Neuronal stem cell (in vitro differentiated cells): Measurements from ENCODE around the gene PRDM15.

Experiments
- DNase-seq: peaks from one replicate; pipeline ENCODE4 v3.0.0-alpha.2; 2013; ENCODE audit warnings: low spot score
- H2AFZ ChIP-seq: one replicate; pipeline ENCODE4 v1.6.1; 2013; ENCODE audit warnings: mild to moderate bottlenecking, low read length, inconsistent platforms
- H2AK5ac ChIP-seq: 2 replicates; pipeline ENCODE4 v1.6.1; 2013; ENCODE audit warnings: low read depth, mild to moderate bottlenecking, inconsistent platforms, low read length, moderate library complexity, mixed read lengths
- H2BK120ac ChIP-seq: 2 replicates; pipeline ENCODE4 v1.6.1; 2013; ENCODE audit warnings: low read depth, mild to moderate bottlenecking, inconsistent platforms, low read length, moderate library complexity, mixed read lengths
- H2BK12ac ChIP-seq: one replicate; pipeline ENCODE4 v1.6.1; 2013; ENCODE audit warnings: low read length, inconsistent platforms
- H2BK15ac ChIP-seq: 2 replicates; pipeline ENCODE4 v1.6.1; 2013; ENCODE audit warnings: mild to moderate bottlenecking, low read length, inconsistent platforms, mixed read lengths
- H2BK5ac ChIP-seq: one replicate; pipeline ENCODE4 v1.6.1; 2013; ENCODE audit warnings: inconsistent platforms, mild to moderate bottlenecking, low read length, moderate library complexity
- H3K14ac ChIP-seq: one replicate; pipeline ENCODE4 v1.6.1; 2013; ENCODE audit warnings: low read length, inconsistent platforms
- H3K18ac ChIP-seq: 2 replicates; pipeline ENCODE4 v1.6.1; 2013; ENCODE audit warnings: low read length, inconsistent platforms
- H3K23ac ChIP-seq: 2 replicates; pipeline ENCODE4 v1.6.1; 2013; ENCODE audit warnings: low read depth, mild to moderate bottlenecking, mixed read lengths, low read length, inconsistent platforms; ENCODE audit not compliant: poor library complexity
- H3K27ac ChIP-seq: replicated peaks from 3 replicates; pipeline ENCODE4 v1.5.1; 2013; ENCODE audit warnings: low read length, inconsistent platforms
- H3K27me3 ChIP-seq, 3 experiments: 2 replicates each; pipeline ENCODE4 v1.6.1; 2013; ENCODE audit warnings: low read length in 3 of 3, mild to moderate bottlenecking in 2 of 3, inconsistent platforms in 1 of 3, low read depth in 1 of 3, mixed read lengths in 1 of 3, moderate library complexity in 1 of 3; ENCODE audit not compliant: control insufficient read depth in 3 of 3, insufficient read depth in 3 of 3
- H3K36me3 ChIP-seq, 2 donors: replicated peaks in 1 of 2; 2 replicates each; pipeline ENCODE4 v1.6.1; 2013; ENCODE audit warnings: low read length in 2 of 2; ENCODE audit not compliant: control insufficient read depth in 2 of 2, insufficient read depth in 2 of 2
- H3K4ac ChIP-seq: 2 replicates; pipeline ENCODE4 v1.6.1; 2013; ENCODE audit warnings: inconsistent platforms, mild to moderate bottlenecking, low read length, moderate library complexity
- H3K4me1 ChIP-seq, 2 donors: 1 replicate in 1 of 2; 2 replicates in 1 of 2; pipeline ENCODE4 v1.6.1; 2013; ENCODE audit warnings: low read length in 2 of 2, low read depth in 1 of 2; ENCODE audit not compliant: control insufficient read depth in 2 of 2, insufficient read depth in 1 of 2
- H3K4me2 ChIP-seq: one replicate; pipeline ENCODE4 v1.6.1; 2013; ENCODE audit warnings: mild to moderate bottlenecking, low read length, inconsistent platforms; ENCODE audit not compliant: insufficient read depth, poor library complexity, severe bottlenecking
- H3K4me3 ChIP-seq, 2 donors: 2 replicates each; pipeline ENCODE4 v1.5.1; 2013; ENCODE audit warnings: low read length in 2 of 2, mild to moderate bottlenecking in 2 of 2, inconsistent platforms in 1 of 2, moderate library complexity in 1 of 2
- H3K79me1 ChIP-seq: one replicate; pipeline ENCODE4 v1.6.1; 2013; ENCODE audit warnings: low read depth, mild to moderate bottlenecking, inconsistent platforms, low read length, moderate library complexity
- H3K9ac ChIP-seq: one replicate; pipeline ENCODE4 v1.6.1; 2013; ENCODE audit warnings: mild to moderate bottlenecking, low read depth, low read length, inconsistent platforms; ENCODE audit not compliant: poor library complexity
- H3K9me3 ChIP-seq, 2 donors: replicated peaks in 1 of 2; 2 replicates each; pipeline versions ENCODE3 to v1.6.1; 2013; ENCODE audit warnings: low read length in 2 of 2, mild to moderate bottlenecking in 2 of 2, inconsistent platforms in 1 of 2, low read depth in 1 of 2, mixed read lengths in 1 of 2, moderate library complexity in 1 of 2; ENCODE audit not compliant: control insufficient read depth in 2 of 2, insufficient read depth in 1 of 2
- H4K8ac ChIP-seq: one replicate; pipeline ENCODE4 v1.6.1; 2013; ENCODE audit warnings: low read depth, mild to moderate bottlenecking, inconsistent platforms, low read length, moderate library complexity
- H4K91ac ChIP-seq: one replicate; pipeline ENCODE4 v1.6.1; 2013; ENCODE audit warnings: low read length, low read depth, mild to moderate bottlenecking, inconsistent platforms; ENCODE audit not compliant: poor library complexity
- WGBS, 2 donors: extraction: QIAGEN DNeasy Blood & Tissue Kit; methylation state at CpG; one replicate each; pipeline ENCODE4 v1.1.7; 2013; ENCODE audit warnings: missing lambda C conversion rate in 2 of 2, mixed read lengths in 1 of 2; ENCODE audit not compliant: insufficient read length in 2 of 2, insufficient replicate concordance in 1 of 2; ENCODE audit errors: extremely low coverage in 2 of 2; 5-methylcytosine and 5-hydroxymethylcytosine counted together

PRDM15 gene

GRCh38 chr21:41760411-41760810 lies 118.7 kb downstream of the PRDM15 start:
- no peaks in the 10 kb centered on the region for H3K36me3 ChIP-seq
- no peak overlapping the region for H4K91ac ChIP-seq
- WGBS, 2 donors, result no CpG with 5 or more reads among the region's 9 CpGs
- no peak overlapping the region for H2BK120ac ChIP-seq
- no peak overlapping the region for H2AK5ac ChIP-seq
- no peaks in the 10 kb centered on the region for H3K79me1 ChIP-seq
- no peak overlapping the region for H2BK5ac ChIP-seq
- peak overlapping the region; percentile 42 for H3K18ac ChIP-seq
- H3K27me3 ChIP-seq, result peaks cover 10 to 67% (median 39%) of the 10 kb centered on the region in 3 experiments
- H3K4ac ChIP-seq, result no peak overlapping the region
- H2BK12ac ChIP-seq, result no peak overlapping the region
- H3K9ac ChIP-seq, result no peak overlapping the region
- no peak overlapping the region for H2BK15ac ChIP-seq
- H4K8ac ChIP-seq, result no peak overlapping the region
- H3K27ac ChIP-seq, result no peak overlapping the region
- no peak overlapping the region for H3K14ac ChIP-seq
- no peak overlapping the region for H2AFZ ChIP-seq
- H3K23ac ChIP-seq, result no peak overlapping the region
- H3K4me2 ChIP-seq, result no peak overlapping the region
- H3K9me3 ChIP-seq, result peaks cover 0 to 2% of the 10 kb centered on the region in 2 donors
- no peak overlapping the region for H3K4me3 ChIP-seq
- peaks cover 21 to 25% of the 10 kb centered on the region in 2 donors for H3K4me1 ChIP-seq
- DNase-seq, result no peak

GRCh38 chr21:41759926-41760325 lies 119.2 kb downstream of the PRDM15 start:
- H2BK12ac ChIP-seq, result no peak overlapping the region
- no peak overlapping the region for H2BK15ac ChIP-seq
- H4K91ac ChIP-seq, result no peak overlapping the region
- H3K27me3 ChIP-seq, result peaks cover 6 to 62% (median 34%) of the 10 kb centered on the region in 3 experiments
- H2AFZ ChIP-seq, result no peak overlapping the region
- H3K4ac ChIP-seq, result no peak overlapping the region
- H3K4me2 ChIP-seq, result no peak overlapping the region
- H2BK5ac ChIP-seq, result no peak overlapping the region
- H3K9me3 ChIP-seq, result no peaks in the 10 kb centered on the region
- H2AK5ac ChIP-seq, result no peak overlapping the region
- H3K27ac ChIP-seq, result no peak overlapping the region
- H2BK120ac ChIP-seq, result no peak overlapping the region
- H3K23ac ChIP-seq, result no peak overlapping the region
- H3K4me1 ChIP-seq, result peaks cover 21 to 27% of the 10 kb centered on the region in 2 donors
- no peak overlapping the region for H4K8ac ChIP-seq
- H3K18ac ChIP-seq, result no peak overlapping the region
- no peaks in the 10 kb centered on the region for H3K36me3 ChIP-seq
- H3K9ac ChIP-seq, result no peak overlapping the region
- H3K4me3 ChIP-seq, result no peak overlapping the region
- H3K14ac ChIP-seq, result no peak overlapping the region
- DNase-seq, result no peak
- H3K79me1 ChIP-seq, result no peaks in the 10 kb centered on the region
- no CpG with 5 or more reads among the region's 5 CpGs for WGBS, 2 donors

GRCh38 chr21:41759214-41759840 lies 119.8 kb downstream of the PRDM15 start:
- peak overlapping the region; percentile 0 for H3K18ac ChIP-seq
- H2BK120ac ChIP-seq, result no peak overlapping the region
- H3K27ac ChIP-seq, result no peak overlapping the region
- H3K23ac ChIP-seq, result no peak overlapping the region
- H4K91ac ChIP-seq, result no peak overlapping the region
- H3K4ac ChIP-seq, result no peak overlapping the region
- no peaks in the 10 kb centered on the region for H3K9me3 ChIP-seq
- peak overlapping the region; percentile 17 for H2AK5ac ChIP-seq
- H3K4me3 ChIP-seq, result no peak overlapping the region
- peaks cover 26 to 33% of the 10 kb centered on the region in 2 donors for H3K4me1 ChIP-seq
- no peak overlapping the region for H2BK5ac ChIP-seq
- DNase-seq, result no peak
- no peaks in the 10 kb centered on the region for H3K79me1 ChIP-seq
- no peak overlapping the region for H3K9ac ChIP-seq
- H2AFZ ChIP-seq, result no peak overlapping the region
- H3K36me3 ChIP-seq, result no peaks in the 10 kb centered on the region
- H3K4me2 ChIP-seq, result no peak overlapping the region
- WGBS, 2 donors, result no CpG with 5 or more reads among the region's 11 CpGs
- H3K14ac ChIP-seq, result no peak overlapping the region
- H2BK12ac ChIP-seq, result no peak overlapping the region
- H4K8ac ChIP-seq, result no peak overlapping the region
- H2BK15ac ChIP-seq, result no peak overlapping the region
- peaks cover 6 to 56% (median 28%) of the 10 kb centered on the region in 3 experiments for H3K27me3 ChIP-seq

- Histone ChIP-seq H3K4me1 (peaks cover 28 to 41% of the 10 kb centered on the region in 2 donors), H3K4me3 (no peak overlapping the region), H2AFZ (no peak overlapping the region), H2BK5ac (no peak overlapping the region), H2BK15ac (no peak overlapping the region), H4K8ac (no peak overlapping the region), H3K9me3 (no peaks in the 10 kb centered on the region), H2AK5ac (no peak overlapping the region), H3K9ac (no peak overlapping the region), H3K27ac (no peak overlapping the region), H3K36me3 (no peaks in the 10 kb centered on the region), H3K27me3 (peaks cover 3 to 48% (median 20%) of the 10 kb centered on the region in 3 experiments), H3K14ac (no peak overlapping the region), H3K79me1 (no peaks in the 10 kb centered on the region), H2BK120ac (no peak overlapping the region), H4K91ac (no peak overlapping the region), H3K18ac (no peak overlapping the region), H2BK12ac (no peak overlapping the region), H3K4me2 (no peak overlapping the region), H3K4ac (no peak overlapping the region), H3K23ac (no peak overlapping the region)
- no CpG with 5 or more reads among the region's 5 CpGs for WGBS, 2 donors
- no peak for DNase-seq
These were observed 120.6 kb downstream of the PRDM15 start for GRCh38 chr21:41758550-41758949.
